Ovary (tissue), 3 donors: ENCODE results near the gene CDC25B.

Source experiments
- POLR2A ChIP-seq: fragments of 450-650 bp; IDR thresholded peaks from one replicate; pipeline ENCODE4 v1.6.1; 2017; ENCODE audit warnings: antibody characterized with exemption, mild to moderate bottlenecking, moderate library complexity
- TF ChIP-seq, protein P1 (sequence below), 3 donors: fragments of 450-650 bp in 2 of 3; fragments of 200-600 bp in 1 of 3; IDR thresholded peaks; one replicate each; pipeline versions ENCODE4 v1.5.1 to v1.8.0; 2016 to 2022; ENCODE audit warnings: antibody characterized with exemption in 3 of 3, mild to moderate bottlenecking in 1 of 3
- donor health status: DM: no; HTN: no; CAD: no.

DNA sequence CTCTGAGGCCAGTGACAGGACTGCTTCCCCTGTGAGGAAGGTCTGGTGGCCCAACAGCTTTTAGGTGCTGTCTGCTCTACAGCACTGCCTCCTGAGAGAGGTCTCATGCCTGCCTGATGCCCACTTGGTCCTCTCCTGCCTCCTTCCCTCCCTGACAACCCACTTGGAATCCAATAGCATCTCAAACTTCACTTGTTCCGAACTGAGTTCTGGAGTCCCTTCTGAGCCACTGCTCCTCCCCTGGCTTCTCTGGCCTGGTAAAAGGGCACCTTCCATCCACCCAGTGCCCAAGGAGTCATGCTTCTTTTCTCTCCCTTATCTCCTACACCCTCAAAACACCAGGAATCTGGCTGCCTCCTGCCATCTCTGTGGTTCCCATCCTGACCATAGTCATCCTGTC is 52.5 kb downstream of the CDC25B start:
- TF ChIP-seq, protein P1, sequence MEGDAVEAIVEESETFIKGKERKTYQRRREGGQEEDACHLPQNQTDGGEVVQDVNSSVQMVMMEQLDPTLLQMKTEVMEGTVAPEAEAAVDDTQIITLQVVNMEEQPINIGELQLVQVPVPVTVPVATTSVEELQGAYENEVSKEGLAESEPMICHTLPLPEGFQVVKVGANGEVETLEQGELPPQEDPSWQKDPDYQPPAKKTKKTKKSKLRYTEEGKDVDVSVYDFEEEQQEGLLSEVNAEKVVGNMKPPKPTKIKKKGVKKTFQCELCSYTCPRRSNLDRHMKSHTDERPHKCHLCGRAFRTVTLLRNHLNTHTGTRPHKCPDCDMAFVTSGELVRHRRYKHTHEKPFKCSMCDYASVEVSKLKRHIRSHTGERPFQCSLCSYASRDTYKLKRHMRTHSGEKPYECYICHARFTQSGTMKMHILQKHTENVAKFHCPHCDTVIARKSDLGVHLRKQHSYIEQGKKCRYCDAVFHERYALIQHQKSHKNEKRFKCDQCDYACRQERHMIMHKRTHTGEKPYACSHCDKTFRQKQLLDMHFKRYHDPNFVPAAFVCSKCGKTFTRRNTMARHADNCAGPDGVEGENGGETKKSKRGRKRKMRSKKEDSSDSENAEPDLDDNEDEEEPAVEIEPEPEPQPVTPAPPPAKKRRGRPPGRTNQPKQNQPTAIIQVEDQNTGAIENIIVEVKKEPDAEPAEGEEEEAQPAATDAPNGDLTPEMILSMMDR (IDR thresholded peaks at IDR 0.05): no peak
- TF ChIP-seq POLR2A: no peak
